ENCODE results near the gene OR14C36. TPM values are rescaled to one million over a fixed set of nuclear protein-coding genes. Genes with fewer than 3 reads are reported as not detected.

Gene OR14C36
- total and polyA plus RNA-seq, 2 of the 13 experiments (the other 11 are each of a cell fraction or from before 2014, with no cell fraction given) = not detected

- TF ChIP-seq ELF4 (CRISPR knock-in tag; IDR thresholded peaks at IDR 0.05; ENCODE audit: borderline replicate concordance) (no peak), GZF1 (CRISPR knock-in tag; IDR thresholded peaks at IDR 0.05) (no peak), THAP7 (CRISPR knock-in tag; IDR thresholded peaks at IDR 0.05) (no peak), TOPORS (CRISPR knock-in tag; IDR thresholded peaks at IDR 0.05) (no peak), KAT2B (IDR thresholded peaks at IDR 0.05; ENCODE audit: borderline replicate concordance, low read depth, low read length) (no peak), ZNF160 (CRISPR knock-in tag; IDR thresholded peaks at IDR 0.05) (no peak), ZNF451 (CRISPR knock-in tag; IDR thresholded peaks at IDR 0.05) (no peak), ZNF10 (CRISPR knock-in tag; IDR thresholded peaks at IDR 0.05; ENCODE audit: borderline replicate concordance, low read depth) (no peak), MYPOP (CRISPR knock-in tag; IDR thresholded peaks at IDR 0.05) (no peak), MIXL1 (CRISPR knock-in tag; IDR thresholded peaks at IDR 0.05) (no peak)
Observed at GRCh38 chr1:248372394-248372793, 23.8 kb downstream of the OR14C36 start (continued).

GRCh38 chr1:248373761-248374160 is 25.2 kb downstream of the OR14C36 start:
- TF ChIP-seq FOXO1 (CRISPR knock-in tag; IDR thresholded peaks at IDR 0.05) (no peak), RFX3 (CRISPR knock-in tag; IDR thresholded peaks at IDR 0.05) (no peak), AKNA (CRISPR knock-in tag; IDR thresholded peaks at IDR 0.05; ENCODE audit: borderline replicate concordance) (no peak), XRCC5 (optimal IDR thresholded peaks at IDR 0.05; ENCODE audit: low read length) (no peak)
- BruUV-seq (replicated peaks) = no TSS peak
- intact Hi-C loops (cut with micrococcal nuclease; ENCODE audit: unreplicated experiment) (no loop called here), in situ Hi-C loops (cut with HindIII; ENCODE audit: extremely low pct_ligation_motif_present, low pct_unique_long_range_greater_than_20kb) (no loop called here)
- H3K27me3 ChIP-seq (ENCODE audit: control insufficient read depth in 1 of 2, insufficient read depth in 2 of 2, low read length in 2 of 2) = no peaks in the 10 kb centered on the region
- no peaks in the 10 kb centered on the region for H3K4me1 ChIP-seq (ENCODE audit: insufficient read depth, low read length)
- no peaks in the 10 kb centered on the region for H4K20me1 ChIP-seq (ENCODE audit: insufficient read depth, low read length)
- CTCF ChIA-PET (ENCODE audit: low intra/inter-chr PET ratio, low total read pairs) = no interaction called here
- no peak overlapping the region for H3K9ac ChIP-seq (ENCODE audit: insufficient read depth, low read depth, low read length)
- POLR2A ChIA-PET = no interaction called here
- no peak overlapping the region for H2AFZ ChIP-seq (ENCODE audit: low read length)
- no peak overlapping the region for H3K4me2 ChIP-seq (ENCODE audit: low read depth, low read length)
- H3K9me3 ChIP-seq (ENCODE audit: low read length) = peaks cover 41% of the 10 kb centered on the region
- no peak overlapping the region for H3K4me3 ChIP-seq (replicated peaks in 1 of 3; ENCODE audit: insufficient read depth in 1 of 3, low read depth in 2 of 3, low read length in 3 of 3)
- FAIRE-seq = no peak
- 0% methylated on average over 2 of the region's 4 CpGs for WGBS (ENCODE audit: low lambda C conversion rate)
- no peak for DNase-seq (ENCODE audit: low spot score)
- no peaks in the 10 kb centered on the region for H3K79me2 ChIP-seq (ENCODE audit: insufficient read depth, low read length)
- H3K36me3 ChIP-seq (replicated peaks in 1 of 2; ENCODE audit: control insufficient read depth in 1 of 2, insufficient read depth in 2 of 2, low read length in 2 of 2) = no peaks in the 10 kb centered on the region
- H3K27ac ChIP-seq (ENCODE audit: extremely low read length, insufficient read depth, low read length) = no peak overlapping the region
- no peak for ATAC-seq
